ENCODE data around the gene WASL. TPM values are rescaled to one million over a fixed set of nuclear protein-coding genes. Genes with fewer than 3 reads are reported as not detected.

Gene WASL
- total and polyA plus RNA-seq, 7 donors = 32.4 to 80.5 (median 43.4) TPM

- TF ChIP-seq POLR2AphosphoS5 (IDR thresholded peaks at IDR 0.05) = no peak
- no peak for TF ChIP-seq POLR2A (IDR thresholded peaks at IDR 0.05)
- TF ChIP-seq EP300 (IDR thresholded peaks at IDR 0.05) = no peak
- TF ChIP-seq CTCF (IDR thresholded peaks at IDR 0.05) = no peak
- peaks cover 0 to 44% (median 20%) of the 10 kb centered on the region in 4 donors for H3K36me3 ChIP-seq
- peaks cover 0 to 37% (median 18%) of the 10 kb centered on the region in 4 donors for H3K4me1 ChIP-seq
- H3K4me3 ChIP-seq = no peak overlapping the region
- no peak for DNase-seq
- no peaks in the 10 kb centered on the region for H3K27me3 ChIP-seq
- no peak overlapping the region for H3K27ac ChIP-seq
- intact Hi-C loops (cut with DNase I) = loop anchor here (10.0 kb wide), 1 partner anchor 215 kb away; no protein-coding TSS in a partner anchor
- WGBS, 2 donors = 55 to 68% methylated on average over 2 of the region's 2 CpGs
- H3K9me3 ChIP-seq = no peaks in the 10 kb centered on the region
Observed at GRCh38 chr7:123709525-123709924, 39.3 kb downstream of the WASL start.

GRCh38 chr7:123705211-123705901 is 43.4 kb downstream of the WASL start:
- Histone ChIP-seq H3K9me3 (no peaks in the 10 kb centered on the region), H3K27me3 (no peaks in the 10 kb centered on the region), H3K27ac (no peak overlapping the region), H3K36me3 (peaks cover 0 to 63% (median 22%) of the 10 kb centered on the region in 4 donors), H3K4me3 (no peak overlapping the region), H3K4me1 (peaks cover 0 to 5% (median 0%) of the 10 kb centered on the region in 4 donors)
- intact Hi-C loops (cut with DNase I) = loop anchor here (10.0 kb wide), 1 partner anchor 211 kb away; no protein-coding TSS in a partner anchor
- TF ChIP-seq POLR2A (IDR thresholded peaks at IDR 0.05) (no peak), POLR2AphosphoS5 (IDR thresholded peaks at IDR 0.05) (no peak)
- DNase-seq = no peak
- 17 to 72% methylated on average over 1 of the region's 1 CpG for WGBS, 2 donors

GRCh38 chr7:123695944-123696677 is 52.7 kb downstream of the WASL start:
- no peak overlapping the region for H3K4me3 ChIP-seq
- no peaks in the 10 kb centered on the region for H3K27me3 ChIP-seq
- 49 to 77% methylated on average over 3 of the region's 3 CpGs for WGBS, 2 donors
- peaks cover 0 to 74% (median 10%) of the 10 kb centered on the region in 4 donors for H3K36me3 ChIP-seq
- peaks cover 0 to 3% (median 0%) of the 10 kb centered on the region in 4 donors for H3K4me1 ChIP-seq
- no peak for DNase-seq
- TF ChIP-seq CTCF (IDR thresholded peaks at IDR 0.05) (no peak), EP300 (IDR thresholded peaks at IDR 0.05) (no peak), POLR2AphosphoS5 (IDR thresholded peaks at IDR 0.05) (no peak), POLR2A (IDR thresholded peaks at IDR 0.05) (no peak)
- intact Hi-C loops (cut with DNase I) = no loop called here
- H3K27ac ChIP-seq = no peak overlapping the region
- H3K9me3 ChIP-seq = no peaks in the 10 kb centered on the region

- no peaks in the 10 kb centered on the region for H3K9me3 ChIP-seq
- H3K4me3 ChIP-seq = no peak overlapping the region
- no peak for TF ChIP-seq POLR2AphosphoS5 (IDR thresholded peaks at IDR 0.05)
- TF ChIP-seq EP300 (IDR thresholded peaks at IDR 0.05) = no peak
- no peak for TF ChIP-seq POLR2A (IDR thresholded peaks at IDR 0.05)
- no peak for TF ChIP-seq CTCF (IDR thresholded peaks at IDR 0.05)
- 97 to 99% methylated on average over 6 of the region's 6 CpGs for WGBS, 2 donors
- H3K27ac ChIP-seq = no peak overlapping the region
- no peaks in the 10 kb centered on the region for H3K27me3 ChIP-seq
- intact Hi-C loops (cut with DNase I) = no loop called here
- H3K4me1 ChIP-seq = peaks cover 0 to 10% (median 2%) of the 10 kb centered on the region in 4 donors
- H3K36me3 ChIP-seq = peaks cover 0 to 72% (median 9%) of the 10 kb centered on the region in 4 donors
- no peak for DNase-seq
Observed at GRCh38 chr7:123692471-123692877, 56.3 kb downstream of the WASL start.

- 93 to 98% methylated on average over 2 of the region's 2 CpGs for WGBS, 2 donors
- Histone ChIP-seq H3K9me3 (no peaks in the 10 kb centered on the region), H3K27ac (no peak overlapping the region), H3K36me3 (peaks cover 0 to 78% (median 9%) of the 10 kb centered on the region in 4 donors), H3K4me1 (peaks cover 0 to 7% (median 2%) of the 10 kb centered on the region in 4 donors), H3K27me3 (no peaks in the 10 kb centered on the region), H3K4me3 (no peak overlapping the region)
- intact Hi-C loops (cut with DNase I) = no loop called here
- DNase-seq = no peak
- no peak for TF ChIP-seq CTCF (IDR thresholded peaks at IDR 0.05)
- no peak for TF ChIP-seq EP300 (IDR thresholded peaks at IDR 0.05)
- TF ChIP-seq POLR2AphosphoS5 (IDR thresholded peaks at IDR 0.05) = no peak
- TF ChIP-seq POLR2A (IDR thresholded peaks at IDR 0.05) = no peak
Observed at GRCh38 chr7:123690550-123690949, 58.3 kb downstream of the WASL start.
